ENCODE measurements around the gene RPL10.

DNA sequence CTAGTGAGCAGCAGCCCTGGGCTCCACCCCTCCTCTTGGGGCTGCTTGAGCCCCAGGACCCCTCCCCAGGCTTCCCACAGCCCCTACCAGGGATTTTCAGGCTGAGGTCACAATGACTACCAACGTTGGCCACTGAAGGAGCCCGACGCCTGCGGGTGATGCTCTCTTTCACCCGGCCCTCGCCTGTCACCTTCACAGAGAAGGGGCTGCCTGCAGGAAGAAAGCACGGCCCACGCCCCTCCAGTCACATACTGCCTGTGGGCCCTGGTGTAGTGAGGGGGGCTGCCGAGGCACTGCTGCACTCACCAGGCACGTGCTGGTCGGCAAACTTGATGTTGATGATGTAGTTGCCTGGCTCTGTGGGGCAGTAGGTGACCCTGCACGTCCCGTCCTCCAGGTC, 45.7 kb upstream of the RPL10 start:
- TF ChIP-seq GTF2F1 (IDR thresholded peaks at IDR 0.05; ENCODE audit: low read depth, low read length) (no peak), GMEB1 (CRISPR knock-in tag; IDR thresholded peaks at IDR 0.05) (no peak), MYNN (IDR thresholded peaks at IDR 0.05) (no peak), MYNN (CRISPR knock-in tag; IDR thresholded peaks at IDR 0.05) (no peak), ZNF212 (CRISPR knock-in tag; IDR thresholded peaks at IDR 0.05) (no peak), RAD51 (IDR thresholded peaks at IDR 0.05; ENCODE audit: borderline replicate concordance, low read depth) (no peak), CREM (IDR thresholded peaks at IDR 0.05; ENCODE audit: low read depth) (no peak), FOS (IDR thresholded peaks at IDR 0.05; ENCODE audit: extremely low read depth, insufficient read length) (no peak), GABPA (tag; conservative IDR thresholded peaks at IDR 0.05; ENCODE audit: low read depth) (no peak), ZBTB9 (CRISPR knock-in tag; IDR thresholded peaks at IDR 0.05) (no peak), ZNF398 (CRISPR knock-in tag; IDR thresholded peaks at IDR 0.05) (no peak), ZNF384 (IDR thresholded peaks at IDR 0.05; ENCODE audit: low read depth, low read length) (no peak), CHD2 (IDR thresholded peaks at IDR 0.05; ENCODE audit: low read depth, low read length) (no peak)
- TF ChIP-seq, protein P1, sequence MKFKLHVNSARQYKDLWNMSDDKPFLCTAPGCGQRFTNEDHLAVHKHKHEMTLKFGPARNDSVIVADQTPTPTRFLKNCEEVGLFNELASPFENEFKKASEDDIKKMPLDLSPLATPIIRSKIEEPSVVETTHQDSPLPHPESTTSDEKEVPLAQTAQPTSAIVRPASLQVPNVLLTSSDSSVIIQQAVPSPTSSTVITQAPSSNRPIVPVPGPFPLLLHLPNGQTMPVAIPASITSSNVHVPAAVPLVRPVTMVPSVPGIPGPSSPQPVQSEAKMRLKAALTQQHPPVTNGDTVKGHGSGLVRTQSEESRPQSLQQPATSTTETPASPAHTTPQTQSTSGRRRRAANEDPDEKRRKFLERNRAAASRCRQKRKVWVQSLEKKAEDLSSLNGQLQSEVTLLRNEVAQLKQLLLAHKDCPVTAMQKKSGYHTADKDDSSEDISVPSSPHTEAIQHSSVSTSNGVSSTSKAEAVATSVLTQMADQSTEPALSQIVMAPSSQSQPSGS (CRISPR knock-in tag; IDR thresholded peaks at IDR 0.05): no peak
- TF ChIP-seq, protein P2, sequence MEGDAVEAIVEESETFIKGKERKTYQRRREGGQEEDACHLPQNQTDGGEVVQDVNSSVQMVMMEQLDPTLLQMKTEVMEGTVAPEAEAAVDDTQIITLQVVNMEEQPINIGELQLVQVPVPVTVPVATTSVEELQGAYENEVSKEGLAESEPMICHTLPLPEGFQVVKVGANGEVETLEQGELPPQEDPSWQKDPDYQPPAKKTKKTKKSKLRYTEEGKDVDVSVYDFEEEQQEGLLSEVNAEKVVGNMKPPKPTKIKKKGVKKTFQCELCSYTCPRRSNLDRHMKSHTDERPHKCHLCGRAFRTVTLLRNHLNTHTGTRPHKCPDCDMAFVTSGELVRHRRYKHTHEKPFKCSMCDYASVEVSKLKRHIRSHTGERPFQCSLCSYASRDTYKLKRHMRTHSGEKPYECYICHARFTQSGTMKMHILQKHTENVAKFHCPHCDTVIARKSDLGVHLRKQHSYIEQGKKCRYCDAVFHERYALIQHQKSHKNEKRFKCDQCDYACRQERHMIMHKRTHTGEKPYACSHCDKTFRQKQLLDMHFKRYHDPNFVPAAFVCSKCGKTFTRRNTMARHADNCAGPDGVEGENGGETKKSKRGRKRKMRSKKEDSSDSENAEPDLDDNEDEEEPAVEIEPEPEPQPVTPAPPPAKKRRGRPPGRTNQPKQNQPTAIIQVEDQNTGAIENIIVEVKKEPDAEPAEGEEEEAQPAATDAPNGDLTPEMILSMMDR (IDR thresholded peaks at IDR 0.05 in 2 of 3, conservative IDR thresholded peaks at IDR 0.05 in 1 of 3; ENCODE audit: insufficient read depth in 2 of 3, low read depth in 1 of 3, low read length in 3 of 3): no peak

All from K562 (cell line).